ENCODE results near the gene VWC2.
"Not testable (repeated sequence)": the region's sequence is repeated elsewhere in the genome, so short reads cannot be mapped to it uniquely, and the experiment has no call there.

VWC2 gene

DNA sequence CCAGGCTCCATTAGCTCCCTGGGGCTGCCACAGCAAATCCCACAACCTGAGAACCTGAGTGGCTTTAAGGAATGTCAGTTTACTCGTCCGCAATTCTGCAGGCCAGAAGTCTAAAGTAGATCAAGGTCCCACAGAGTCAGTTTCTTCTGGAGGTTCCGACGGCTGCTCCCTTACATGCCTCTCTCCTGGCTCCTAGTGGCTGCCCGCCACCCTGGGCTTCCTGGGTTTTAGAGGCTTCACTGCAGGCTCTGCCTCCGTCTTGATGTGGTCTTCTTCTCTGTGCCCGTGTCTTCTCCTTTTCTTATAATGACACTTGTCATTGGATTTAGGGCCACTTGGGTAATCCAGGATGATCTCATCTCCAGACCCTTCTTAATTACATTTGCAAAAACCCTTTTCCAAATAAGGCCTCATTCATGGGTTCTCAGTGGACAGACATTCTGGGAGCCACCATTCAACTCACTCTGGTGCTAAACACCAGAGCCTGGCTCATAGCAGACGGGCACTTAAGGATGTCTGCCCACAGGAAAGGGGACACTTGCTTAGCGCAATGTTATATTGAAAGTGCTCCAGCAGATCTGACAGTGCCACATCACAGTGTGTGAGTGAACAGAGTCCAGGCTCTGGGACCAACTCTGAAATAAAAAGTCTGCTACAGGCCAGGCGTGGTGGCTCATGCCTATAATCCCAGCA lies 77.6 kb downstream of the VWC2 start:
- no peak for DNase-seq (ENCODE audit: low read depth, low spot score)

DNA sequence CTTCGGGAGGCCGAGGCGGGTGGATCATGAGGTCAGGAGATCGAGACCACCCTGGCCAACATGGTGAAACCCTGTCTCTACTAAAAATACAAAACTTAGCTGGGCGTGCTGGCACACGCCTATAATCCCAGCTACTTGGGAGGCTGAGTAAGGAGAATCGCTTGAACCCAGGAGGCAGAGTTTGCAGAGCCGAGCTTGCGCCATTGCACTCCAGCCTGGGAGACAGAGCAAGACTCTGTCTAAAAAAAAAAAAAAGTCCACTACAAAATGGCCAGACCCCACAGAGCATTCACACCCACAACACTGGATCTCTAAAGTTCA lies 78.1 kb downstream of the VWC2 start:
- DNase-seq (ENCODE audit: low read depth, low spot score): not testable (repeated sequence)

DNA sequence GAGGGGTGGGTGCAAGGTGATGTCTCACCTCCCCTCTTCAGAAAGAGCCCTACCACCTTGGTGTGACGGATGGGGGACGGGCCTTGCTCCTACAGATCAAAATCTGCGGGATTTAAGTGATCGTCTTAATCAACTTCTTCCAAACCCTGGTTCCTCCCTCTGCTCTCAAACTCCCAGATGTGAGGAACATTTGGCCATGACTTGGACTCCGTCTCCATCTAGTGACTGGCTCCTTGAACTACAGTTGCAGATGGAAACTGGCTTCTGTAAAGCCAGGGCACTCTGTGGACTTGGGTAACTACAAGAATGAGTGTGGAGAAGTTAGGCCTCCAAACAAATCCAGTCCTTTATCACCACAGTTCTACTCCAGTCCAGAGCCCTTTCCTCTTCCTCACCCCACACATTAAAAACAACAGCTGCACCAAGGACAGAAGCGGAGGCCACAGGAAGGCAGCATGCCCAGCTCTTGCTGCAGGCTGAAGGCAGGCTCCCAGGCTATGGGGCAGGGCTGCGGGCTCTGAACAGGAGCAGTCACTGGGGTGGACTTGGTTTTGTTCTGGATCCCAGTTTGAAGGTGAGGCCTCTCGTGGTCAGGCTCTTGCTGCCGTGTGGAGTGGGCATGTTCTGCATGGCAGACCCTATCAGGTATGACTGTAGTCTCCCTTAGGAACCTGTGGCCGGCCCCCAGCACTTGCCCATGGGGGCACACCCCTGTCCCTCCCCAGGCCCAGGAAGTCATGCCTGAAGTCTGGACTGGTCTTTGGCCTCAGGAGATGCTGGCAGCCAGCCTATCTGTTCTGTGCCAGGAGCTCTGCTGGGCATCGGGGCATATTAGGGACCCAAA lies 79.4 kb downstream of the VWC2 start:
- DNase-seq (ENCODE audit: low read depth, low spot score): no peak

DNA sequence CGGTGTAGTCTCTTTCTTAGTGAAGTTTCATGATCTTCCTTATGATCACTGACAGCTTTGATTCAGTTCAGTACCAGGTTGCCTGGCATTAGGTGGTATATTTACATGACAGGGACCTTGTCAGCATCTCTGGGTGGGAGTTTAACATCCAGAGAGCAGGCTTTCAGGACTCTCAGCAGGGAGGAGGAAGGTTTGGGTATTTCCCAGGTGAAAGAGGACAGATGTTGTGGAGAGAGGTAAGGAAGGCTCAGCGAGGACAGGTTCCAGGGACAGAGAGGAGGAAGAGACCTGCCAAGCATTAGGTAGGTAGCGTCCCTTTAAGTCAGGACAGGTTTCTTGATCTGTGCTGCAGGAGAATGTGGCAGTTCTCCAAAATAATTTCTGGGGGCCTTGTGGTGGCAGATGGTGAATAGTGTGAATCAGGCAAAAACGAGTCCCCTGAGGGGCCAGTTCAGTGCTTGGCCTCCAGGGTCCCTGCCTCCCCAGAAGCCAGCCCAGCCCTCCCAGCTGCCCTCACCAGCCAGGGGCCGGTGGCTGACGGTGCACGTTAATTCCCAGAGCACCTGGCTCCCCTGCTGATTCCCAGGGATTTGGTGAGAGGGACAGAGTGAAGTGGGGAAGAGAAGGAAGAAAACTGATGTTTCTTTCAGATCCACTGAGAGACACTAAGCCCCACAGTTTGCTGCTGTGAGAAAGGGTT lies 82.0 kb downstream of the VWC2 start:
- DNase-seq (ENCODE audit: low read depth, low spot score): no peak

- no peak for DNase-seq (ENCODE audit: low read depth, low spot score)
Observed at GRCh38 chr7:49860293-49860692, 86.9 kb downstream of the VWC2 start.

DNA sequence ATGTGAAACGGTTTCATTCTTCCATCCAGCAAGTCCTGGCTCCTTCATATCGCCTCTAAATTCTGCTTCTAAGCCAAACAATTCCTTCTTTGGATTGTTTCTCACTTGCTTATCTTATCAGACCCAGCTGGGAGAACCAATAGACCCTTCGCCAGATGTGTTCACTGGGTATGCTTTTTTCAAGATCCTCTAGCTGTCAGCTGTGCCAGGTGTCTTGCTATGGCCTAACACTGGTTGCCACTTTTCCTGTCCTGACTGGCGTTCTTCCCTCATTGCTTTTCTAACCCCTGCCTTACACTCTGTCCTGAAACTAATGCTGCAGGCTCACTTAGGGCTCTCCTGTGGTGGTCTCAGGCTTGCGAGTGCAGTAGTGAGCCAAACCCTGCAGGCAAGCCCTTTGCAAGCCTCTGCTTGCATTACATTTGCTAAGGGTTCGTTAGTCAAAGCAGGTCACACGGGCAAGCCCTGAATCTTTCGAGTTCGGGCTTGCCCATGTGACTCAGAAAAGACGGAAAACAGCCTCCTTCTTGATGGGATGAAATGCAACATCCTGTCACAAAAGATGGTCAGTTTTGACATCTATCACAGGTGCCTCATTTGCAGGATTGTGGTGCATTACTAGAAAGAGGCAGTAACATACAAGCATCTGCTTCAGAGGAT lies 92.8 kb downstream of the VWC2 start:
- no peak for DNase-seq (ENCODE audit: low read depth, low spot score)

- no peak for DNase-seq (ENCODE audit: low read depth, low spot score)
Observed at GRCh38 chr7:49866910-49867309, 93.5 kb downstream of the VWC2 start.

DNA sequence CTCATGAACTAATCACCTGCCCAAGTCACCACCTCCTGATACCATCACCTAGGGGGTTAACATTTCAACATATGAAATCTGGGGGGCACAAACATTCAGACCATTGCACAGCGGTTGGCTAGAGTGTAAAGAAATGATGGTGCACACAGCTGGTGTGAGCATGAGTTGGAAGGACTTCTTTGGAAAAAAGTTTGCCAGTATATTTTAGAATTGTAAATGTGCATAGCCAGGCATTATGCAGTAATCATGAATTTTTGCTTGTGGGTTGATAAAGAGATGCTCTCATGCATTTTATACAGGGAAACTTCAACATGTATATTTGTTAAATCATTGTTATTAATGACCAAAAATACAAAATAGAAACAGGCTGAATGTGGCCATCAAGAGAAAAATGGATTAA lies 100.0 kb downstream of the VWC2 start:
- no peak for DNase-seq (ENCODE audit: low read depth, low spot score)

GRCh38 chr7:49875336-49875735 lies 101.9 kb downstream of the VWC2 start:
- no peak for DNase-seq (ENCODE audit: low read depth, low spot score)

DNA sequence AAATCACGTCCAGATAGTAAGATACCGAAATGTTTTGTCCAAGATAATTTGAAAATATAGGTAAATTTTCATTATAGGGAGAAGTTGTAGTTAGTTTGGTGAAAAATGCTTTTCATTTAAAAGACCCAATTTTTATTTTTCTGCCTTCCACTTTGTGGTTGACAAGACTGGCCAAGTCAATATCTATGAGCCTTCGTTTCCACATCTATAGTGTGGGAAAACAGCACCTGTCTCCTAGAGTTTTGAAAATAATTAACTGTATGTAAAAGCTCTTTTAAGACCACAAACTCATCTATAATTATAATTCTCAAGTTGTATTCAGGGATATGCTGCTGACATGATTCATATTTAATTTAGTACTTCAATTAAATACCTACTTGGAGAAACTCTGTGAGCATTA lies 102.8 kb downstream of the VWC2 start:
- no peak for DNase-seq (ENCODE audit: low read depth, low spot score)

- no peak for DNase-seq (ENCODE audit: low read depth, low spot score)
Observed at GRCh38 chr7:49878089-49878488, 104.7 kb downstream of the VWC2 start.

GRCh38 chr7:49878627-49879026 lies 105.2 kb downstream of the VWC2 start:
- no peak for DNase-seq (ENCODE audit: low read depth, low spot score)

DNA sequence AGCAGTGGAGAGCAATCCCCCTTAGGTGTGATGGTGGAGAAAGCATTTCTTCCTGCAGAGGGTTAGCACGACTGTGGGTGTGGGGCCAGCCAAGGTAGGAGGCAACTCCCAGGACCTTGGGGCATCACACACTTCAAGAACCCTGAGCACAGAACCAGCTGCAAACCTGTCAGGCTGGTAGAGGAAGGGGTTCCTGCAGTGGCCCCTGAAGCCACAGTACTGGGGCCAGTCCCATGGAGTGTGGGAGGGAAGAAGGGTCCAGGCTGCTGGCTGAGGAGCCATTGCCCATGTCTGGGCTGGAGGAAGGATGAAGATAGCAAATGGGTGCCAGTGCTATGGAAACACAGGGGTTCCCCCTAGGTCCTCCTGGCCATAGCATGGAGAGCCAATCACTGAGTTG lies 110.5 kb downstream of the VWC2 start:
- no peak for DNase-seq (ENCODE audit: low read depth, low spot score)

DNA sequence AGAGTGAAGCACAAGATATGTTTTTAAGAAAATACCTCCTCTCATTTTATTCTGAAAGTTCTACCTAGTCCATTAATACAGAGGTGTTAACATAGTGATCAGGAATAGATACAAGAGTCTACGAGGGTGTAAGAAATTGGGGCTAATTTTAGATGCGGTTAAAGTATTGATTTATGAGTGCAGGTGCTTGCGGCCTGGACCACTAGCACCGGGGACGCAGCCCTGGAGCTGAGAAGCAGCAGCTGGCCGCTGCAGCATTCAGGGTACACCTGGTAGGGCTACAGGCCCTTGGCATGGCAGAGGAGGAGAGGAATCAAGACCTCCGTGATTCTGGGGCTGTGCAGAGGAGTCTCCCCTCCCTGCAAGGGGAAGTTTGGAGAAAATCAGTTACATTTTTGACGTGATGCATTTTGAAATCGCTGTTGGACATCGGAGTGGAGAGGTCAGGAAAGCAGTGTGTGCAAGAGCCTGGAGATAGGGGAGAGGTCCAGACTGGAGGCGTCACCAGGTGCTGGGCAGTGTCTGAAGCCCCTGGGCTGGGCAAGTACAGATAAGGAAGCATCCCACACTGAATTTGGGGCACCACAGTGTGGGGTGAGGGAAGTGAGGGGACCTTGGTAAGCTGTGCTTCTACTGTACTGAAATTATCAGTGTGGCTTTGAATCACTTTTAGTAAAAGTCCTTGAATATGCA lies 112.3 kb downstream of the VWC2 start:
- DNase-seq (ENCODE audit: low read depth, low spot score): no peak

DNA sequence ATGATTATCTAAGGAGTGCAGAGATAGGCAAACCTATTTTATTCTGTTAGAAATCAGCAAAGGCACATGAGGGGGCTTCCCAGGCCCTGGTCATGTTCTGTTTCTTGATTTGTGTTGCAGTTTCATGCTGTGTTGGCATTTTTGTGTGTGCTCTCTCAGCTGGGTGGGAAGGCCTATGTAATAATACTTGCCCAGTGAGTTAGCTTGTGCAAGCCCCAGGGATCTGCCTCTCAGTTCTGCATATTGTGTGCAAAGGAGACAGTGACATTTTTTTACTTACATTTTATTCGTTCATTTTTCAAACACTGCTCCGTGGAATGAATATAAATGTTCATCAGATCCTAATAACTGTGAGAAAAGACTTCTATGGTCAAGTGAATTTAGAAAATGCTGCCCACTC lies 119.0 kb downstream of the VWC2 start:
- DNase-seq (ENCODE audit: low read depth, low spot score): no peak

- no peak for DNase-seq (ENCODE audit: low read depth, low spot score)
Observed at GRCh38 chr7:49893131-49893530, 119.7 kb downstream of the VWC2 start.

DNA sequence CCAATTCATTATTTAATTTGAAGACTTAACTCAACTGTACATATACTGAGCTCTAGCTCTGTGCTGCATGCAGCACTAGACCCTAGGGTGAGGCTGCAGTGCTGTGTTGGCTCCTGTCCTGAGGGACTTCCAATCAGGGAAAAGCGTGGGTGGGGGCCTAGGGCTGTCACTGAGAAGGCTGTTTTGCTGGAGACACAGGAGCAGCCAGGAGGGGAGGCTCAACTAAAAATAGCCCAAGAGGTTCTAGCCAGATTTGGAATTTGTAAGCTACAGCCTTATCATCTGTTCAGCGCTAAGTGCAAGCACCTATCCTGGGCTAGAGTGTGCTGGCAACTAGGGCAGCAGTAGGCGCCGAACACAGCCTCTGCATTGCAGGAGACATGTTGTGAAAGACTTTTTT lies 121.1 kb downstream of the VWC2 start:
- no peak for DNase-seq (ENCODE audit: low read depth, low spot score)

GRCh38 chr7:49911909-49912308 lies 138.5 kb downstream of the VWC2 start:
- DNase-seq (ENCODE audit: low read depth, low spot score): no peak

- no peak for DNase-seq (ENCODE audit: low read depth, low spot score)
Observed at GRCh38 chr7:49926720-49927119, 153.3 kb downstream of the VWC2 start.

- no peak for DNase-seq (ENCODE audit: low read depth, low spot score)
Observed at GRCh38 chr7:49927631-49928030, 154.2 kb downstream of the VWC2 start.

GRCh38 chr7:49928787-49929186 lies 155.3 kb downstream of the VWC2 start:
- DNase-seq (ENCODE audit: low read depth, low spot score): no peak

GRCh38 chr7:49931627-49932026 lies 158.2 kb downstream of the VWC2 start:
- no peak for DNase-seq (ENCODE audit: low read depth, low spot score)
